Esophagus squamous epithelium (tissue), 4 donors: ENCODE results near the gene ALPP.
"Not testable (repeated sequence)": the region's sequence is repeated elsewhere in the genome, so short reads cannot be mapped to it uniquely, and the experiment has no call there.

Source experiments
- POLR2A ChIP-seq, 4 donors: fragments of 450-650 bp; IDR thresholded peaks; one replicate each; pipeline ENCODE4 v1.6.1; 2017; ENCODE audit warnings: antibody characterized with exemption in 4 of 4, mild to moderate bottlenecking in 4 of 4, moderate library complexity in 3 of 4
- TF ChIP-seq, protein P1 (sequence below), 6 experiments: fragments of 450-650 bp in 4 of 6; fragments of 200-600 bp in 2 of 6; sonication (generic) in 2 of 6; IDR thresholded peaks; one replicate each; pipeline ENCODE4 v1.5.1; 2016 to 2019; ENCODE audit warnings: antibody characterized with exemption in 6 of 6, mild to moderate bottlenecking in 4 of 6, moderate library complexity in 4 of 6

DNA sequence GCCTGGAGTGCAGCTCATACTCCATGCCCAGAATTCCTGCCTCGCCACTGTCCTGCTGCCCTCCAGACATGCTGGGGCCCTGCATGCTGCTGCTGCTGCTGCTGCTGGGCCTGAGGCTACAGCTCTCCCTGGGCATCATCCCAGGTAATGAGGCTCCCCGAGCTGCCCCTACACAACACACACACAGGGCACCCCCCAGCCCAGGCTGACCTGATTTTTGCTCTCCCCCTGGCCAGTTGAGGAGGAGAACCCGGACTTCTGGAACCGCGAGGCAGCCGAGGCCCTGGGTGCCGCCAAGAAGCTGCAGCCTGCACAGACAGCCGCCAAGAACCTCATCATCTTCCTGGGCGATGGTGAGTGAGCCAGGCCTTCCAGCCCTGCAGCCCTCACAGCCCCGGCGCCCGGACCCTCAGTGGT, at the start of gene ALPP:
- not testable (repeated sequence) for TF ChIP-seq POLR2A (IDR thresholded peaks at IDR 0.05)
- TF ChIP-seq, protein P1, sequence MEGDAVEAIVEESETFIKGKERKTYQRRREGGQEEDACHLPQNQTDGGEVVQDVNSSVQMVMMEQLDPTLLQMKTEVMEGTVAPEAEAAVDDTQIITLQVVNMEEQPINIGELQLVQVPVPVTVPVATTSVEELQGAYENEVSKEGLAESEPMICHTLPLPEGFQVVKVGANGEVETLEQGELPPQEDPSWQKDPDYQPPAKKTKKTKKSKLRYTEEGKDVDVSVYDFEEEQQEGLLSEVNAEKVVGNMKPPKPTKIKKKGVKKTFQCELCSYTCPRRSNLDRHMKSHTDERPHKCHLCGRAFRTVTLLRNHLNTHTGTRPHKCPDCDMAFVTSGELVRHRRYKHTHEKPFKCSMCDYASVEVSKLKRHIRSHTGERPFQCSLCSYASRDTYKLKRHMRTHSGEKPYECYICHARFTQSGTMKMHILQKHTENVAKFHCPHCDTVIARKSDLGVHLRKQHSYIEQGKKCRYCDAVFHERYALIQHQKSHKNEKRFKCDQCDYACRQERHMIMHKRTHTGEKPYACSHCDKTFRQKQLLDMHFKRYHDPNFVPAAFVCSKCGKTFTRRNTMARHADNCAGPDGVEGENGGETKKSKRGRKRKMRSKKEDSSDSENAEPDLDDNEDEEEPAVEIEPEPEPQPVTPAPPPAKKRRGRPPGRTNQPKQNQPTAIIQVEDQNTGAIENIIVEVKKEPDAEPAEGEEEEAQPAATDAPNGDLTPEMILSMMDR (IDR thresholded peaks at IDR 0.05) = not testable (repeated sequence)
